ENCODE results near the gene BRIP1.
A peak's percentile ranks its signal among the peaks of the same experiment; 100 is the strongest.
"Not testable (repeated sequence)": the region's sequence is repeated elsewhere in the genome, so short reads cannot be mapped to it uniquely, and the experiment has no call there.

The BRIP1 gene

DNA sequence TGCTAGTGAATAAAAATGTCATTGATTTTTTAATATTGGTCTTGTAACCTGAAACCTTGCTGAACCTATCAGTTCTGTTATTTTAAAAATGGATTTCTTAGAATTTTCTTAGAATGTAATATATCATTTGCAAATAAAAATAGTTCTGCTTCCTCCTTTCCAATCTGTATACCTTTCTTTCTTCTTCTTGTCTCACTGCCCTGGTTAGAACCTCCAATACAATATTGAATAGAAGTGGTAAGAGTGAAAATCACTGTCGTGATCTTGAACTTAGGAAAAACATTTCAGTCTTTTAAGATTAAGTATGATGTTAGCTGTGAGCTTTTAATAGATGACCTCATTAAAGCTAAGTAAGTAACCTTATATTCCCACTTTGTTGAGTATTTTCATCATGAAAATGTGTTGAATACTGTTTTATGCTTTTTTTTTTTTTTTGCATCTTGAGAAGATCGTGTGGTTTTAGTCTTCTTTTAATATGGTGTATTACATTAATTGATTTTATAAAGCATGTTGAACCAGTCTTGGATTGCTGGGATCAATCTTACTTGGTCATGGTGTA is 167.5 kb downstream of the BRIP1 start:
- no peak for DNase-seq (ENCODE audit: low spot score)

DNA sequence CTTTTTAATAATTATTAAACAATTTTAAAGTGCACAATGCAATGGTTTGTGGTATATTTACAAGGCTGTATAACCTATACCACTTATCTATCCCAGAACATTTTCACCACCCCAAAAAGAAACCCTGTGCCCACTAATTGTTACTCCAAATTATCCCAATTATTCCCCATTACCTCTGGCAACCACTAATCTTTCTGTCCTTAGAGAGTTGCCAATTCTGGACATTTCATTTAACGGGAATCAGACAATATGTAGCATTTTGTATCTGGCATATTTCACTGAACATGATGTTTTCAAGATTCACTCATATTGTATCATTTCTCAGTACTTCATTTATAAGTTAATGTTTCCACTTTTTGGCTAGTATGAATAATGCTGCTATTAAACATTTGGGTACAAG is 169.2 kb downstream of the BRIP1 start:
- DNase-seq (ENCODE audit: low spot score): no peak

- peak; percentile 19 for DNase-seq (ENCODE audit: low spot score)
These were observed 173.6 kb downstream of the BRIP1 start for GRCh38 chr17:61689610-61690180.

DNA sequence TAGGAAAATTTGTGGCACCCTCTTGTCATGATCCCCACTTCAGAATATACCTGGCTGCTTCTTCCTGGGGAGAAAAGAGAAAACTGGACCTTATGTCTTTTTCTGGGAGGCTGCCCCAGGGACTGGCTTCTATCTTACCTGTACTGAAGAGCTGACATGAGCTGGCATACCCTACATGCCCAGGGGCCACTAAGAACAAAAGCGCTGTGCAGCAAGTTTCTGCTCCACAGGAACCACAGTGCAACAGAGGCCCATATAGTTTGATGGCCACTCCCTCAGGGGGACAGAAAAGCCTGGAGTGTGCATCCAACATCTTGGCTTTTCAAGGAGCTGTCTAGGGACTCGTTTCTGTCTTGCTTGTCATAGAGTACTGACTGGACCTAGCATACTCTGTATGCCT is 175.6 kb downstream of the BRIP1 start:
- no peak for DNase-seq (ENCODE audit: low spot score)

DNA sequence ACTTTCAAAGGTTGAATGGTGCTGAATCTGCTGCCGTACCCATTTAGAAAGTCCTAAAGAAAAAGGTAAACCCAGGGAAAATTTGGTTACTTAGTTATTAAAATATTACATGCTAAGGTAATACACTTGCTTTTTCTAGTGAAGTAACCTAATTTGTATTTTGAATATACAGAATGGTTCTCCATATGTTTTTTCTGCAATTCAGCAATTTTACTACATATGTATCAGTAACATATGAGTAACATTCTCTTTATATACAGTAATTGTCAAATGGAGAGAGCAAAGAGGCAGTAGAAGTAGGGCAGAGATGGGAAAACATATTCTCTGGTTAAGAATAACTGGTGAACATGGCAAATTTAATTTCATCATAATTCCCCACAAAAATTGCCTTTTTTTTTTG is 177.2 kb downstream of the BRIP1 start:
- DNase-seq (ENCODE audit: low spot score): no peak

DNA sequence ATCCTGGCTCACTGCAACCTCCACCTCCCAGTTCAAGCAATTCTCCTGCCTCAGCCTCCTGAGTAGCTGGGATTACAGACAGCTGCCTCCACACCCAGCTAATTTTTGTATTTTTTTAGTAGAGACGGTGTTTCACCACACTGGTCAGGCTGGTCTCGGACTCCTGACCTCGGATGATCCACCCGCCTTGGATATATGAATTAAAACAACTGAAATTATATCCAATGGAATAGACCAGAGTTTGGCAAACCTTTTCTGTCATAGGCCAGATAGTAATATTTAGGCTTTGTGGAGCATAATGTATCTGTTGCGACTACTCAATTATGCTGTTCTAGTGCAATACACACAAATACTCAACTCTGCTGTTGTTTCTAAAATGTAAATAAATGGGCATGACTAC is 178.5 kb downstream of the BRIP1 start:
- DNase-seq (ENCODE audit: low spot score): no peak

- DNase-seq (ENCODE audit: low spot score): no peak
These were observed 179.2 kb downstream of the BRIP1 start for GRCh38 chr17:61684172-61684571.

DNA sequence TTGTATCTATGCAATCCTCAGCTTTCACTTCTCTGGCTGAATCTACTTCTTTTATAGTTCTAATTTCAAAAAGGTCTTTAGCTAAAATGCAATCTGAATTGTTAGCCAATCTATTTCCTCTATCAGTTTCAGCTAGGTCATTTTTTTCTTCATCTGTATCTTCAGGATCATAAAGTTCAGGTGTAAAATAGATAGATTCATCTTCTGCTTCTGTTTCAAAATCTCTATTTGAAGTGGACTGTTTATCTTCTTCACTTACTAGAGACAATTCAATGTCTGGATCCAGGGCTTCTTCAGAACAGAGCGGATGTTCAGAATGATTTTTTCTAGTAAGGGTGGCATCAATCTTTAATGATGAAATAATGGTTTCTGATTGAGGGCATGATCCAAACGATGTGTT is 179.9 kb downstream of the BRIP1 start:
- DNase-seq (ENCODE audit: low spot score): no peak

DNA sequence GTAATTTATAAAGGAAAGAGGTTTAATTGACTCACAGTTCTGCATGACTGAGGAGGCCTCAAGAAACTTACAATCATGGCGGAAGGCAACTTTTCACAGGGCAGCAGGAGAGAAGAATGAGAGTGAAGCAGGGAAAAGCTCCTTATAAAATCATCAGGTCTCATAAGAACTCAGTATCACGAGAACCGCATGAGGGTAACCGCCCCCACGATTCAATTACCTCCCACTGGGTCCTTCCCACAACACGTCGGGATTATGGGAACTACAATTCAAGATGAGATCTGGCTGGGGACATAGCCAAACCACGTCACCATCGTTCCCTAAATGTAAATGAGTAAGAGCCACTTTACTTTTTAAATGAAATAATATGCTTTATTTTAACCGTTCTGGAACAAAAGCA is 182.4 kb downstream of the BRIP1 start:
- DNase-seq (ENCODE audit: low spot score): no peak

DNA sequence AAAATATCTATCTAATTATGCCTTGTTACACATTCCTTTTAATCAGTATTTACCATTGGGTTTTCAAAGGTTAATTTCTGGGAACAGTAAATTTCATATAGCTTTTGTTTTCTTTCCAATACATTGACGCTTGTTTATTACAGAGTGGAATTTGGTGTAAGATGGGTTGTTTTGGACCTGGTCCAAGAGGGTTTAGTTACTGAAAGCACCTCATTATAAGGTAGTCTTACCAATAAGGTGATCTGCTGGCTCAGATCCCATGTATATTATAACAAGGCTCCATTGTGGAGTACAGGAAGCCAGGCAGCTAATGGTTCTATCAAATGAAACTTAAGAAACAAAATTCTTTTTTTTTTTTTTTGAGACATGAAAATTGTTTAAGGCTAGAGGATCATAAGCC is 185.0 kb downstream of the BRIP1 start:
- no peak for DNase-seq (ENCODE audit: low spot score)

DNA sequence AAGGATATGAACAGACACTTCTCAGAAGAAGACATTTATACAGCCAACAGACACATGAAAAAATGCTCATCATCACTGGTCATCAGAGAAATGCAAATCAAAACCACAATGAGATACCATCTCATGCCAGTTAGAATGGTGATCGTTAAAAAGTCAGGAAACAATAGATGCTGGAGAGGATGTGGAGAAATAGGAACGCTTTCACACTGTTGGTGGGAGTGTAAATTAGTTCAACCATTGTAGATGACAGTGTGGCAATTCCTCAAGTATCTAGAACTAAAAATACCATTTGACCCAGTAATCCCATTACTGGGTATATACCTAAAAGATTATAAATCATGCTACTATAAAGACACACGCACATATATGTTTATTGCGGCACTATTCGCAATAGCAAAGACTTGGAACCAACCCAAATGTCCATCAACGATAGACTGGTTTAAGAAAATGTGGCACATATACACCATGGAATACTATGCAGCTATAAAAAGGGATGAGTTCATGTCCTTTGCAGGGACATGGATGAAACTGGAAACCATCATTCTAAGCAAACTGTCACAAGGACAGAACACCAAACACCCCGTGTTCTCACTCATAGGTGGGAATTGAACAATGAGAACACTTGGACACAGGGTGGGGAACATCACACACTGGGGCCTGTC is 186.0 kb downstream of the BRIP1 start:
- not testable (repeated sequence) for DNase-seq (ENCODE audit: low spot score)

DNA sequence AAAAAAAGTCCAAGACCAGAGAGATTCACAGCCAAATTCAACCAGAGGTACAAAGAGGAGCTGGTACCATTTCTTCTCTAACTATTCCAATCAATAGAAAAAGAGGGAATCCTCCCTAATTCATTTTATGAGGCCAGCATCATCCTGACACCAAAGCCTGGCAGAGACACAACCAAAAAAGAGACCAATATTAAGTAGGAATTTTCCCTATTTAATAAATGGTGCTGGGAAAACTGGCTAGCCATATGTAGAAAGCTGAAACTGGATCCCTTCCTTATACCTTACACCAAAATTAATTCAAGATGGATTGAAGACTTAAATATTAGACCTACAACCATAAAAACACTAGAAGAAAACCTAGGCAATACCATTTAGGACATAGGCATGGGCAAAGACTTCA is 186.8 kb downstream of the BRIP1 start:
- not testable (repeated sequence) for DNase-seq (ENCODE audit: low spot score)

GRCh38 chr17:61674609-61675008 is 188.7 kb downstream of the BRIP1 start:
- DNase-seq (ENCODE audit: low spot score): not testable (repeated sequence)

GRCh38 chr17:61673019-61673897 is 190.1 kb downstream of the BRIP1 start:
- DNase-seq (ENCODE audit: low spot score): not testable (repeated sequence)

GRCh38 chr17:61672140-61672539 is 191.2 kb downstream of the BRIP1 start:
- DNase-seq (ENCODE audit: low spot score): no peak

GRCh38 chr17:61670691-61671090 is 192.6 kb downstream of the BRIP1 start:
- no peak for DNase-seq (ENCODE audit: low spot score)

GRCh38 chr17:61669522-61669921 is 193.8 kb downstream of the BRIP1 start:
- no peak for DNase-seq (ENCODE audit: low spot score)

DNA sequence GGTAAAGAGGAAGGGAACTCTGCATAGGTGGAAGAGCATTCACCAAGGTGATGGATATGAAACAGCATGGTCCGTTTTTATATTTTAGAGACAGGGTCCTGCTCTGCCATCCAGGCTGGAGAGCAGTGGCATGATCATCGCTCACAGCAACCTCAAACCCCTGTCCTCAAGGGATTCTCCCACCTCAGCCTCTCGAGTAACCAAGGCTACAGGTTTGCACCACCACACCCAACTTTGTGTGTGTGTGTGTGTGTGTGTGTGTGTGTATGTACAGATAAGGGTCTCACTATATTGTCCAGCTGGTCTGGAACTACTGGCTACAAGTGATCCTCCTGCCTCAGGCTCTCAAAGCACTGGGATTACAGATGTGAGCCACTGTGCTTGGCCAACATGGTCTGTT is 194.8 kb downstream of the BRIP1 start:
- DNase-seq (ENCODE audit: low spot score): no peak

- DNase-seq (ENCODE audit: low spot score): not testable (repeated sequence)
These were observed 196.8 kb downstream of the BRIP1 start for GRCh38 chr17:61666406-61667088.

- no peak for DNase-seq (ENCODE audit: low spot score)
These were observed 200.0 kb downstream of the BRIP1 start for GRCh38 chr17:61663310-61663709.

DNA sequence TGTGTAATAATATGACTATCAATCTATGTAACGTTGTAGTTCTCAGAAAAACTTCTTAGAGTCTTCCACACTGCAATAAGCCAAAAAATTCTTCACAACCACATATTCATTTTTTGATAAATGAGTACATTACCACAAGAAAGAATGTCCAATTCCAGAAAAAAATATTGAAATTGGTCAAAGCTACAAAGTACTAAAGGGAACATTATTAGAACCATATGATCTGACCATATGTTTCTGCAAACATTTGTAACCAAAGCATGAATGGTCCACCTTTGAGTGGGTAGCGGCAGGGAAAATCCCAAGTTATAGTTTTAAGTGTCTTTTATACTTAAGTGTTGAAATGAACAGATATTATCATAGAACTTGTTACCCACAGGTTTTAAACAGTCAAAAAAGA is 200.6 kb downstream of the BRIP1 start:
- no peak for DNase-seq (ENCODE audit: low spot score)

GRCh38 chr17:61662186-61662585 is 201.1 kb downstream of the BRIP1 start:
- no peak for DNase-seq (ENCODE audit: low spot score)
